HG03571 (cell line): ENCODE data around the gene VPS13D.
"Not testable (repeated sequence)": the region's sequence is repeated elsewhere in the genome, so short reads cannot be mapped to it uniquely, and the experiment has no call there.

ENCODE experiments used
- ATAC-seq: cut with Tn5 transposase; IDR thresholded peaks from one replicate; pipeline ENCODE4 v1.9.1; 2021; ENCODE audit not compliant: unreplicated experiment

The VPS13D gene

DNA sequence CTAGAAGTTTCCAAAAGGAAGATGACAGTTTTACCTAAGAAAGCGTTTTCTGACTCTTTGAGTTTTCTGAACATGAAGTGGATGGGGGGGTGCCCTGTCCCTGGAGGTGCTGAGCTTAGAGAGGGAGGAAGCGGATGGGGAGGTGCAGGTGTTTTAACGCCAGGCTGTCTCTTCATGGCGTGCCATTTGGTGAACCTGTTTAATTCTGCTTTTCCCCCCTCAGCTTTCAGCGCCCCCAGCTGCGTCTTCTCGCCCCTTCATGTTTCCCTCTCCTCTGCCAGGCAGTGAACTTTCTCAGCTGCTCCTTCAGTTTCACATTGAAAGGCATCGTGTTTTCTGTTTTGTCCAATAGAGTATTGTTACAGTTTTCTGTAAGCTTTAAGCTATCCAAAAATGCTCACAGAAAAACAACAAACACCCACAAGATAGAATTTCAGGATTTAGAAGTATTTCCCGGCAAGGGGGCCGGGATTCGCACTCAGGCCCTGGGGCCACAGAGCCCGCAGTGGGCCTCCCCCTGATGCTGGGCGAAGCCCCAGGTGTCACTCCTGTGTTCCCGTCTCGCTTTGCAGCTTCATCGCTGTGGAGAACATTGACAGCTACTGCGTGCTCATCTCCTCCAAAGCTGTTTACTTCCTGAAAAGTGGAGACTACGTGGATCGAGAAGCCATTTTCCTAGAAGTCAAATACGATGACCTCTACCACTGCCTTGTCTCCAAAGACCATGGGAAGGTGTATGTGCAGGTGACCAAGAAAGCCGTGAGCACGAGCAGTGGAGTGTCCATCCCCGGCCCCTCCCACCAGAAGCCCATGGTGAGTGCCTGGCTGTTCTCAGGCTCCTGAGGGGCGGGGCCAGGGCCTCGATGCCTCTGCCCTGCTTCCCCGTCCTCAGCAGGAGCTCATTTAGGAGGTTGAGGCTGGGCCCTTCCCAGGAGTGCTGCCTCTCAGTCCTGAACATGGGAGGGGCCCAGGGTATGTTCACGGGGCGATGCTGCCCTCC is 276.8 kb downstream of the VPS13D start:
- ATAC-seq, result no peak

DNA sequence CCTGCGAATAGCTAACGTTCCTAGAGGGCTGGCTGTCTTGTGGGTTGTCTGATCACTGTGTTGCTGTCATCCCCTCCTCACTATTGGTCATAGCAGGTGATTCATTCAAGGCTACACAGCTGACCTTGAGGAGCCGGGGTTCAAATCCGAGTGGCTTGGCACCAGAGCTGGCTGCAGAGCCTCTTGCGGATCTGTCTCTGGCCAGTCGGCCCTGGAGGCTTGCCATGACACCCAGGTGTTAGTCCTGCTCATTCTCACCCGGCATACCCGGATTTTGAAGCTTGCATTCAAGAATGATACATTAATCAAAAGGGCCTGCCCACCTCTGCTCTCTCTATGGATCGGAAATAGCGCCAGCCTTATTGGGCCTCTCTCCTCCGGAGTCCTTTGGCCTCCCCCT is 277.8 kb downstream of the VPS13D start:
- ATAC-seq, result no peak

DNA sequence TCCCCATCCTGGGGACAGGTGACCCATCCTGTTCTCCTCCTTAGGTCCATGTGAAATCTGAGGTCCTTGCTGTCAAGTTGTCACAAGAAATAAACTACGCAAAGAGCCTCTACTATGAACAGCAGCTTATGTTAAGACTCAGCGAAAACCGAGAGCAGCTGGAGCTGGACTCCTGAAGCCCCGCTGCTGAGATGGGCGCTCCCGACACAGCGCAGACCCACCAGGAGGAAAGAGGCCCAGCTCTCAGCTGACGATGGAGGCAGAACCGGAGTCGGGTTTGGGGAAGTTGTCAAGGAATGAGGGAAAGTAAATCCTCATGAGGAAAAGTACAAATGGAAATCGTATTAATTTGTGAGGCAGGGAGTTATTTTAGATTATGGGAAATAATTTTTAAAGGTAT is 279.0 kb downstream of the VPS13D start:
- ATAC-seq, result no peak

DNA sequence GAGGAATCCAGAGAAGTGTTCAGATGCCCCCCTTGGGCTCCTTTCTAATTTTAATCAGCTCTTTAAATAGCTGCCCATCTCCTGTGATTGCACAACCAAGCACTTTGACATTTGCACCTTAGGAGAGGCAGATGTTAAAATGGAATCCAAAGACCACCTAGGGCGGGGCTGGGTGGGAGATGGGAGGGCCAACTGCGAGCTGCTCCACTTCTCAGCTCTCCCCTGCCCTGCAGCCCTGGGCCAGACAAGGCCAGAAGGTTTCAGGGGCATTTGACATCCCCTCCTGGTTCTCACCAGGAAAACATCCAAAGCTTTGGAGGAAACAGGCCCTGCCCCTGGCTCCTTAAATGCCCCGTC is 281.3 kb downstream of the VPS13D start:
- no peak for ATAC-seq

DNA sequence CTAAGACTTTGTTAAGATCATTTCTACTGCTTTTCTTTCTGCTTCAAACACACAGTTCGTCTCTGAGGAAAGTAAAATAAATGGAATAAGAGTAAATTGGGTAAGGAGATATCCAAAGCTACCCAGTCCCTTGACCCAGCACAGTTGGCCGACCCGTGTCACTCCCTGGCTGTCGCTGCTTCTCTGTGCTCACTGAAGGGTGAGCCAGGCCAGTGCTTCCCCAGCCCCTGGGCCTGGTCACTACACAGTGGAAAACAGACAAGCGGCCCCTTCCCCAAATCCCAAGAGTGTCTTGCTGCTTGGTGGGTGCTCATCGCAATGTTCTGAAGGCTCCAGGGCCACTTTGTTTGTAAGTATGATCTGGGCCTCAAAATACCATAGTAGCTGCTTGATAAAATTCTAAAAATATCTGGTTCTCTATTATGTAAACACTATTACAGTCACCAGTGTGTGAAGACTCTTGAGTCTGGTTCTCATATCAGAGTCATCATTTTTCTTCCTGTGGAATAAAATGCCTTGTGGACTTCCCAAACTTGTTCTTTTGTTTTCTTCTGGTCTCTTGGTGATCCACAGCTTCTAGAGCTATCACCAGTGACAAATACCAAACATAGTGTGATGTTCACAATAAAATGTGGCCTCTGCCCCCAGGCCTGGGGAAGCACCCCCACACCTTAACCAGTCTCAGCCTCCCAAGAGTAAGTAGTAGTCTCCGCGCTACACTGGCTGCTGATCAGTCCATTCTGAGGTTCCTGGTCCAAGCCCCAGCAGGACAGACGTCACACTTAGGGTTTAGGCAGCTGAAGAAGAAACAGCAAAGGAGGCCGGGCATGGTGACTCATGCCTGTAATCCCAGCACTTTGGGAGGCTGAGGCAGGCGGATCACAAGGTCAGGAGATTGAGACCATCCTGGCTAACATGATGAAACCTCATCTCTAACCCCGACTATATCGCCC is 282.0 kb downstream of the VPS13D start:
- ATAC-seq, result no peak

DNA sequence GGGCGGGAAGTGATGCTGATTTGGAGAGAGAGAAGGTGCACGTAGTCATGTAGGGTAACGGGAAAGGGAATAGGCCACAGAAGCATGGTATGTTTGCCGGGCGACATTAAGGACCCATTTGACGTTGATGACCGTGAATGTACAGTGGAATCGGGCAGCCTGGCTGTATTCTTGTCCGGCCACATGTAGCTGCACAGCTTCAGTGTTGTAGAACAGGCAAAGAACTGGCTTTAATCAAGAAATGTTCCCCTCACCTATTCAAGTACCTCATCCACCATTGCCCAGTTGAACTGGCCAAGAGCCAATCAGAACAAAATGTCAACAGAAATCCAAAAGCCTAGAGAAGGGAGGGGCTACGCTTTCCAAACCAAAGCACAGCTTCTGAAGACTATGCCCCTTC is 283.4 kb downstream of the VPS13D start:
- ATAC-seq, result no peak

DNA sequence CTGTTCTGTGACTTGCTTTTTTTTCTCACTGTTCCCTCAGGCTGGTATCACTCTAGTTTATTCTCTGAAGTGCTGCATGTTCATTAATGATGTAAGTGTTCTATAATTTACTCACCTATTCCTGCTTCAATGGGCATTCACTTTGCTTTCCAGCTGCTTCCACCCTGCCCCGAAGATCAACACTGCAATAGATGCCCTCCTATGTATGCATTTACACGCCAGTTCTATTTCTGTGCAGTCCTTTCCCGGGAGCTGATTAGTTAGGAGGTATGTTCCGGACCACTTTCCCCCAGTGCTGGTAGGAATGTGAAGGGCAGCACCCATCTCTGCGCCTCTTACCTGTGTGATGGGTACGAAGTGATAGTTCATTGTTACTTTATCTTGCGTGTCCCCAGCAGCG is 284.8 kb downstream of the VPS13D start:
- no peak for ATAC-seq

DNA sequence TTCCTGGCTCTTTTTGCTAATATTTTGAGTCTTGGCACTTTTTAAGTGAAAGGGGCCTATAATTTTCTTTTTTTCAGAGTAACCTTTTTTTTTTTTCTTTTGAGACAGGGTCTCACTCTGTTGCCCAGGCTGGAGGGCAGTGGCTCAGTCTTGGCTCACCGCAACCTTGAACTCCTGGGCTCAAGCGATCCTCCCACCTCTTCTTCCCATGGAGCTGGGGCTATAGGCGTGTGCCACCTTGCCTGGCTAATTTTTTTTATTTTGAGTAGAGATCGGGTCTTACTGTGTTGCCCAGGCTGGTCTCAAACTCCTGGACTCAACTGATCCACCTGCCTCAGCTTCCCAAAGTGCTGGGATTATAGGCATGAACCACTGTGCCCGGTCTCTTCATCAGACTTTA is 285.4 kb downstream of the VPS13D start:
- no peak for ATAC-seq

DNA sequence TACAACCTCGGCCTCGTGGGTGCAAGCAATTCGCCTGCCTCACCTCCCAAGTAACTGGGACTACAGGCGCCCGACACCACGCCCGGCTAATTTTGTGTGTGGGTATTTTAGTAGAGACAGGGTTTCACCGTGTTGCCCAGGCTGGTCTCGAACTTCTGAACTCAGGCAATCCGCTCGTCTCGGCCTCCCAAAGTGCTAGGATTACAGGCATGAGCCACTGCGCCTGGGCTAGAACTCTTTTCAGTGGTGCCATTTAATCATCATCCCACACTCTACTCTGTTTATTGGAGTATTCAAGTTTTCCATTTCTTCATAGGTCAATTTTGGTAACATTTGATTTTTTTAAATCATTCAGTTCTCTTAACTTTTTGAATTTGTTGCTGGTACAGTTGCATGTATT is 286.9 kb downstream of the VPS13D start:
- ATAC-seq, result no peak

DNA sequence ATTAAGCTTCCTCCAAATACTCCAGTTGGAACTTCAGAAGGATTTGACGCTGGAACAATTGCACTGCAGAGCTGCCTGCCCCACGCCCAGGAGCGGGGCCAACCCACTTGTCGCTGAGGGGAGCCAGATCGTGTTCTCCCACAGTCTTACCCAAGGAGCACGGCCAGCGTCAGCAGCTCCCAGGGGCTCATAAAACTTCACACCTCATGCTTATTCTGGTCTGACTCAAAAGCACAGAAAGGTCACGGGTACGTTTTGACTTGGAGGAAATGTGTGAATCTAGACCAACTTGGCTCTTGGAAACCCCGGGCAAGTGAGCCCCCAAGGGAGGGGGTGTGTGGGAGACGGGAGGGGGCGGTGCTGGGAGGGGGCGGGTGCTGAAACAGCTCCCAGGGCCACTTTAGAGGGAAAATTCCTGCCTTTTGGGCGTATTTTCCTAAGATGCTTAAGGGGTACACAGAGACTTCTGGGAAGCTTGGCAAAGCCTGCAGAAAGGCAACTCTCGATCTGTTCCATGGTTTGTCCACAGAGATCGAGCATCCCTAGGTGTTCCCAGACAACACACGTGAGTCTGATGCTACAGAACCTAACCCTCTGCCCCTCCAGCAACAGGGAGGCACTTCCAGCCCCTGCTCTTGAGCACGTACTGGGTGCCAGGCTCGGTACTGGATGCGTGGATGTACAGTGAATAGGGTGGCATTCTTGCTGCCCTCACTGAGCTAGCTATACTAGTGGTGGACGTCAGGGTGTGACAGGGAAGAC is 289.3 kb downstream of the VPS13D start:
- ATAC-seq, result no peak

DNA sequence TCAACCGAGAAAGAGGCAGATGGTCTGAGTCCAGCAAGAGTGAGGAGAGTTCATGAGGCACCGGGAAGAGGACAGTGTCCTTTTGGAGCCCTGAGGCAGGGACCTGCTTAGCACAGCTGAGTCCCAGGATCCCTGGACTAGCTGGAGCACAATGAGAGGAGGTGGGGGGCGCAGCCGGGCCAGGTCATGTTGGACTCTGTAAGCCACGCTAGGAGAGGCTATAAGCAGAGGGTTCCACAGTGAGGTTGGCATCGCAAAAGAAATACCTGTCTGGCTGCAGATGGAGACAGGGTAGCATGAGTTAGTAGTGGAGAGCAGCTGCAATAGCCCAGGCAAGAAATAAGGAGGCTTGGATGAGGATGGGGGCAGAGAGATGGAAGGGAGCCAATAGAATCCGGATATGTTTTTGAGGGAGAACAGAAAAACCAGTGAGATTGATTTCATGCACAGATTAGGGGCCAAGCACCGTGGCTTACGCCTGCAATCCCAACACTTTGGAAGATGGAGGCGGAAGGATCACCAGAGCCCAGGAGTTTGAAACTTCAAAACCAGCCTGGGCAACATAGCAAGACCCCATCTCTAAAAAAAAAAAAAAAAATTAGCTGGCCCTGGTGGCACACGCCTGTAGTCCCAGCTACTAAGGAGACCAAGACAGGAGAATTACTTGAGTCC is 290.0 kb downstream of the VPS13D start:
- ATAC-seq, result no peak

DNA sequence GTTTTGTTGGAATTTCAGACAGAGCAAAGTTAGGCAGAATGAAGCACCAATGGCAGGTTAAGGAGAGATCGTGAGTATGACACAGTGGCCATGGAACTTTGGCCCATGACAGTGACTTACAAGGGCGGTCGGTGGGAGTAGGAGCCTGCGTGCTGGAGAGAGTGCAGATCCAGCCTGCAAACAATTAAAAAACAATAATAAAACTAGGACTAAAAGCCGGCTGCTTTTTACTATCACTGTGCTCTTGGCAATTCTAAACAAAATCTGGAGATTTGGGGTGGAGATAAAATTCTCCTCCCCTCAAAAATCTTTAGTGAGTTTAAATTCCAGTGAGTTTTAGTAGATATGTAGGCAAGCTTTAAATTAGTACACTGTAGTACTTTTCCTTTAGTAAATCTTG is 291.3 kb downstream of the VPS13D start:
- ATAC-seq, result no peak

DNA sequence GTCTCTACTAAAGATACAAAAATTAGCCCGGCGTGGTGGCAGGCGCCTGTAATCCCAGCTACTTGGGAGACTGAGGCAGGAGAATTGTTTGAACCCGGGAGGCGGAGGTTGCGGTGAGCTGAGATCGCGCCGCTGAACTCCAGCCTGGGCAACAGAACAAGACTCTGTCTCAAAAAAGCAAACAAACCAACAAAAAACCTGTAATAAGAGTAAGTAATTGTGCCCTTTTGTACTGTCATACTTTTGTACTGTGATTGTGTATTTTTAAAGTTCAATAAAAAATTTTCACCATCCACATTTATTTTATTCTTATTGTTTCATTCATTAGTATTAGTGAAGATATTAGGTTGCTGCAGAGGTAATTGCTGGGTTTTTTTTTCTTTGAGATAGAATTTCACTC is 292.9 kb downstream of the VPS13D start:
- not testable (repeated sequence) for ATAC-seq

DNA sequence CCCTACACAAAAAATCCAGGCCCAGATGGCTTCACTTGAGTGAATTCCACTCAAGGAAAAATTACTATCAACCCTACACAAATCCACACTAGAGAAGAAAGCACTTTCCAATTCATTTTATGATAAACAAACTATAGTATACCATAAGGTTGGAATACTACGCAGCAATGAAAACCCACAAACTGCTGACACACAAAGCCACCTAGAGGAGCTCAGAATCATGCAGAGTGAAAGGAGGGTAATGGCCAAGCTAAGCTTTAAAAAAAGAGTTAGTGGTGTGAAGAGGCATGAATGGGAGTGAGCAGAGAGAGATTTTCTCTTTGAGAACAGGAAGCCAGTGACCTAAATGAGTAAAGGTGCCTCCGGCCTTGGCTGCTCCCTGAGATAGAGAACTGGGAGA is 294.4 kb downstream of the VPS13D start:
- ATAC-seq, result no peak

DNA sequence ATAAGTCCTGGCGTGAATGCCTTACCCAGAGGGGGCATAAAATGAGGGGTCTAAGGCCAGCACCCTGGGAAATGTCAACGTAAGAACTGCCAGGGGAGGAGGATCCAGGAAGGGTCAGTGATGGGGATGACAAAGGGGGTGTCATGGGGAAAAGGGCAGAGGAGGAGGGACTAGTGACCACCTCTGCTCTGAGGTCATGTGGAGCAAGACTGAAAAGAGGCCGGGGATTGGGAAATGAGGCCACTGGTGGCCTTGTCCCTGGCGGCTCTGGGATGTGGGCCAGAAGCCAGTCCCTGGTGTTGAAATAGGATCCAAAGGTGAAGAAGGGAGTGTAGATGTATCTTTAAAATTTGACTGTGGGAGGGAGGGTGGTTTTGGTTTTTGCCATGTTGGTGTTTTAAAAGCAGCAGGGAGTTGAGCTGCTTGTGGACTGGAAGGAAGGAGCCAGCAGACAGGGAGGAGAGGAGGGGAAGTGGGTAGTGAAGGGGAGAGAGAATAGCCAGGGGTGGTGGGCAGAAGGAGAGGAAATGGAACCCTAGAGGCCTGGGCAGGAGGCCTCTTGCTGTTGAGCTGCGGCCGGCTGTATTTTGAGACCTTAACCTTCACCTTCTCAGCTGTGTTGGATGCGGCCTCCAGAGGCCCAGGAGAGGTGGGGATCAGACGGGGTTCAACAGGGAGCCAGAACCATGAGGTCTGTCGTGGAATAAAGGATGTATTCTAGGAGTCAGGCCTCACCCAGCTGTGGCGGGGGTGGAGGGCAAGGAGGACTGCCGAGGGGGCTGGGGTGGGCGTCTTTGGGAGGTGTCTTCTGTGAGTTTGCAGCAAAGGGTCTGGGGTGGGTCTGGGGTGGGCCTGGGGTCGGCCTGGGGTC is 295.7 kb downstream of the VPS13D start:
- no peak for ATAC-seq

DNA sequence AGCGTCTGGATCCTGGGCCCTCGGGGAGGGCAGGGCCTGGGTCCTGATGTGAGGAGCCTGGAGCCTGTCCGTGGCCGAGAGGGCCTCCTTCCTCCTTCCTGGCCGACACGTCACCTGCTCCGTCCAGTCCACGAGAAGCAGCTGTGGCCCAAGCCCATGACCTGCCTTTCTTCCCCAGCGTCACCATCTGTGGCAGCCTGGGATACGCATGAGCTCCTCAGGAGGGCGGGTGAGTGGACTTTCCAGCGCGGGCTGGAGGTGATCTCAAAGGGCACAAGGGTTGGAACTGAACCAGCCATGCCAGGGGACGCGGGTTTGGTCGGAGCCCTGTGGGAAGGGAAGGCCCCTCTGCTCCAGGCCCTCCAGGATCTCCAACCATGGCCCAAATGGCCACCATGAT is 297.7 kb downstream of the VPS13D start:
- no peak for ATAC-seq

DNA sequence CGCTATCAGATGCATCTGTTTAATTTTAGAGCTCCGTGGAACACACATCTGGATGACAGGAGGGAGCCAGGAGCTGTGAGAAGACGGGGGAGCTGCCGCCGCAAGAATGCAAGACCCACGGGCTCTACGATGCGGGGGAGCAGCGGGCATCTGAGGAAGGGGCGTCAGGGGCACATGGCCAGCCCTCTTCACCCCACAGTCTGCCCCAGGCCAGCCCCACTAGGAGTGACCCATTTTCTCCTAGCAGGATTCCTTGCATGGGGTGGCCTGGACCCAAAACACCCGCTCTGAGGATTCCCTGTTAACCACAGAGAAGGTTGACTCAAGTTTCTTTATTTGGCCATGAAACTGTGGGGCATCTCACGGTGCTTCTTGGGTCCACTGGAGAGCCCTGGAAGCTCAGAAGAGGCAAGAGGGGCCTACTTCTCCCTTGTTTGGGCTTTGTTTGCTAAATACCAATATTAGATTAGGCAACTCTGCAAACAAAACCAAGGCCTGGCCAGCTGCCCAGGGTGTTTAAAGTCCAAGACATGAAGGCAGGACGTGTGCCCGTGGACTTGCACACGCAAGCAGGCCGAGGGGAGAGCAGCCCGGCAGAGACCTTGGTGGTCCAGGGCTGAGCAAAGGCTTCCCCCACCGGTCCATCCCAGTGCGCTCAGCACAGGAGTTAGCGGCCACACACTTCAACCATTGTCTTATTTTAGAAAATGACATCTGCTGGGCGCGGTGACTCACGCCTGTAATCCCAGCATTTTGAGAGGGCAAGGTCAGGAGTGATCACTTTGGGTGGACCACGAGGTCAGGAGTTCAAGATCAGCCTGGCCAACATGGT is 298.4 kb downstream of the VPS13D start:
- ATAC-seq, result no peak

DNA sequence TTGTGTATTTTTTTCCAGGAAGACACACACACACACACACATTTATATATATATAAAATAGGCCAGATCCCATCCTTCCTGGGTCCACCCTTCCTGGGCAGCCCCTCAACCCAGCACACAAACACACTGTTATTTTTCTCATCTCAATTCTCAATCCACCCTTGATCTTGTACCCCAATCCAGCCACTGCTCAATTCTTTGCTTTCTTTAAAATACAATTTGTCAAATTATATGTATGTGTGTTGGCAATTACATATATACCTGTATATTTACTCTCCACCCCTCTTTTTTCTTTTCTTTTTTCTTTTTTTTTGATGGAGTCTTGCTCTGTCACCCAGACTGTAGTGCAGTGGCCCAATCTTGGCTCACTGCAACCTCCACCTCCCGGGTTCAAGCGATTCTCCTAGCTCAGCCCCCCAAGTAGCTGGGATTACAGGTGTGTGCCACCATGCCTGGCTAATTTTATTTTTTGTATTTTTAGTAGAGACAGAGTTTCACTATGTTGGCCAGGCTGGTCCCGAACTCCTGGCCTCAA is 299.9 kb downstream of the VPS13D start:
- ATAC-seq, result no peak
